Measurements from ENCODE around the gene ARFGEF3.
"Not testable (repeated sequence)": the region's sequence is repeated elsewhere in the genome, so short reads cannot be mapped to it uniquely, and the experiment has no call there.

The ARFGEF3 gene

DNA sequence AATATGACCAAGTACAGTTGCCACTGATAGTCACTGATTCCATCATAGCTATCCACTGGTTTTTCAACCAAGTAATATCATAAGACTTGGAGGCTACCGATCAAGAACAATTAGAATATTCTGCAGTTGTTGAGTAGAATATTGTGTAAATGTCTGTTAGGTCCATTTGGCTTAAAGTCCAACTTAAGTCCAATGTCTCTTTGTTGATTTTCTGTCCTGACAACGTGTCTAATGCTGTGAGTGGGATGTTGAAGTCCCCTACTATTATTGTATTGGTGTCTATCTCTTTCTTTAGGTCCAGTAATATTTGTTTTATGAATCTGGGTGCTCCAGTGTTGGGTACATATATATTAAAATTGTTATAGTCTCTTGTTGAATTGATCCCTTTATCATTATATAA, 13.9 kb downstream of the ARFGEF3 start:
- DNase-seq: no peak

DNA sequence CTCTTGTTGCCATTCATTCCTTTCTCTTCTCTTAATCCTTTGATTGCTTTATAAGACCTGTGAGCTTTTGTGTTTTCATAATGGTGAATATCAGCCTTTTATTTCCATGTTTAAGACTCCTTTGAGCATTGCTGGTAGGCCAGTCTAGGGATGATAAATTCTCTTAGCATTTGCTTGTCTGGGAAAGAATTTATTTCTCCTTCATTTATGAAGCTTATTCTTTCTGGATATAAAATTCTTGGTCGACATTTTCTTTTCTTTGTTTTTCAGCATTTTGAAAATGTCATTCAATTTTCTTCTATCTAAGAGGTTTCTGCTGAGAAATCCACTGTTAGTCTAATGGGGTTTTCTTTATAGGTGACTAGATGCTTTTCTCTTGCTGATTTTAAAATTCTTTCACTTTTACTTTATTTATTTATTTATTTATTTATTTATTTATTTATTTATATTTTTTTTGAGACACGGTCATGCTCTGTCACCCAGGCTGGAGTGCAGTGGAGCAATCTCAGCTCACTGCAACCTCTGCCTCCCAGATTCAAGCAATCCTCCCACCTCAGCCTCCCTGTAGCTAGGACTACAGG, 15.0 kb downstream of the ARFGEF3 start:
- DNase-seq: no peak

DNA sequence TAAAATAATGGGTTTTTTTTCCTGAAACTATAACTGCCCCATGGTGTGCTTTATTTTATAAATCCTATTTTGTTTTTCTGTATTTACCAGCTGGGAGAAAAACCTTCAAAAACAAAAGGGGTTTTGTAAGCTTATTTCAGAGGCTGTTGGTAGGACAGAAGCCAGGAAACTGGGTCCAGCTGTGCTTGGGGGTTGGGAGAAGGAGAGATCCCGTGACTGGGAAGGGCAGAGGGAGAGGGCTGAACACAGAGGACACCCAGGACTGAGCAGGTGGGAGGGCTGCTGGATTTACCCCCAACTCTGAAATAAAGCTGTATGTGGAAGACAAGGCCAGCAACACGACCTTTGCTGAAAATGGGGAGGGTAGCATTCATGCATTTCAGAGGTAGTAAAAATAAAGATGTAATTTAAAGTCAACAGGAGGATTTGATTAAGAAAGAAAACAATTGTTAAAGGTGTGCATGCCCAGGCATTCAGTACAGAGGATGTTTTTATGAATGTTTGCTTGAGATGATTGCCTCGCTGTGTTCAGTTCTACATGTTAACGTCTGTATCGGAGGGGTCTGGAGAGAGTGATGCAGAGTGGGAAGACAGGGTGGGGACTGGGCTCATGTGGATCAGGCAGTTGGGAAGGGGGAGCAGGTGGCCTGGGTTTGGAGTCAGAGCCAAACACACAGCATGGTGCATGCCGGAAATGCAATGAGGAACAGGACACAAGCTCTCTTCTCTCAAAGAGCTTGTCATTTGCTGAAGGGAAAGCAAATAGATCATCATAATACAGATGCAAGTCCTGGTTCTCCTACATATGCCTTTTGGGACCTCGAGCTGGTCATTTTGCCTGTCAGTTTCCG, 21.4 kb downstream of the ARFGEF3 start:
- no peak for DNase-seq

DNA sequence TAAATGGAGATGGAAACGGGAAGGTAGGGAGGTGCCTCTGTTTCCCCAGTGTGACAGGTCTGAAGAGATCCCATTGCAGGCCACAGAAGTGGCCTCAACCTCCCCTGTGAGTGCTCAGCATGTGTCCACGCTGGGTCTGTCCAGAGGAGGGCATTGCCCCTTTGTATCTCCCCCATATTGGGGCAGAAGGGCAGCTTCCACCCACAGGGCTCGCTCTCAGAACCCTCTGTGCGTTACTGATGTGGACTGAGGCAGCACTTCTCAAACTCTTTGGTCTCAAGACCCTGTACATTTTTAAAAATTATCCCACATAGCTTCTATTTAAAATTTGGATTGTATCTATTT, 22.0 kb downstream of the ARFGEF3 start:
- DNase-seq: no peak

DNA sequence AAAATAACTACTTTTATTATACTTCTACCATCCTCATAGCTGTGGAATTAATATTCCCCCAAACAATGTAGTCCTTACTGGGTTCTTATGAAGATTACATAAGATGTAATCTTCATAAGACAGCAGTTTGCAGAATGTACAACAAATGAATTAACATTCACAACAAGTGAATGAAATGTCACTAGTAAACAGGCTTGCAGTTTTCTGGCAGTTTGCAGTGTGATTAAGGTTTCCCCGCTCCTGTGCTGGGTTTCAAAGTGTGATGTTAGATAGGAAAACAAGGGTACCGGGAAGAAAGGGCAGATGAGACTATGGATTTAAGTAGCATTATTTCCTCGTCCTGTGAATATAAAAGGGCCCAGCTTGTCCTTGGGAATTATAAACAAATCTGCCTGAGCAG, 22.5 kb downstream of the ARFGEF3 start:
- no peak for DNase-seq

DNA sequence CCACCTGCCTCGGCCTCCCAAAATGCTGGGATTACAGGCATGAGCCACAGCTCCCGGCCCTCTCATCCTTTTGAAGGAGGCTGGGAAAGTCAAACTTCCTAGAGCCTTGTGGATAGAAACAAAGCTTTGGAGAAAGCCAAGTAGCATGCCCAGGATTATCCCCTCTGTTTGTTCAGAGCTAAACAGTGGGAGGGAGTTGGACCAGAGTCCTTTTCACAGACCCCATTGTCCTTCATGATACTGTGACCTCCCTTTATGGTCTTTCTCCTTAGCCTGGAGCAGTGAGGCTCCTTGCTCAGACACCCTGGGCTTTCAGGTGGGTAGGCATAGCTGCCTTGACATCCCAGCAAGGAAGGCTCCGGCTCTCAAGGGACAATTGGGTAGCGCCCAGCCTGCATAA, 25.4 kb downstream of the ARFGEF3 start:
- DNase-seq: no peak

DNA sequence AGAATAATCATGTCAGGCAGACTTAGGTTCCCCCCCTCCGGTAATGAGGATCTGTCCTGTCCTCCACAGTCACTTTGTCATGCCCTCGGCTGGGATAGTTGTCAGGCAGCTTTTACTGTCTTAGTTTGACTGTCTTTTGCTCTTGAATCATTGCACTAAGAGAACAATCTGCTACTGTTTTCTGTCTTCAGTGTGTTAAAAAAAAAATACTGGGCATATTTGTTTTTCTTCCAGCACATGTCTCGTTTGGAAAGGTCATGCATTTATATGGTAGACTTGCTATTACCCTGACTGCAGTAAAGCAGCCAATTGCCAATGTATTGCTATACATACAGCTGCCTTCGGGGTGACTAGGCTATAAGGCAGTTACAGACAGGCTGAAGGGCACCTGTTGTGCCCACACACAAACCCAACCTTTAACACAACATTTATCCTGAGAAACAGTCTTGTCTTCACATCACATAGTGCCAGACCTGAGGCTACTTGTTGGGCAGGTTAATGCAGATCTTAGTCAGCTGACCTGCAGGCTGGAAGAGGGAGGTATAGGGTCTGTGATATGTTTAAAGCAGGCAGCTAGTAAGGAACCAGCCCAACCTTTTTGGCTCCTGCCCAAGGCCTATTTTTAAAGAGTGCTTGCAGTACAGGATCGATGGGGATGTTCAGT, 26.7 kb downstream of the ARFGEF3 start:
- DNase-seq: no peak

DNA sequence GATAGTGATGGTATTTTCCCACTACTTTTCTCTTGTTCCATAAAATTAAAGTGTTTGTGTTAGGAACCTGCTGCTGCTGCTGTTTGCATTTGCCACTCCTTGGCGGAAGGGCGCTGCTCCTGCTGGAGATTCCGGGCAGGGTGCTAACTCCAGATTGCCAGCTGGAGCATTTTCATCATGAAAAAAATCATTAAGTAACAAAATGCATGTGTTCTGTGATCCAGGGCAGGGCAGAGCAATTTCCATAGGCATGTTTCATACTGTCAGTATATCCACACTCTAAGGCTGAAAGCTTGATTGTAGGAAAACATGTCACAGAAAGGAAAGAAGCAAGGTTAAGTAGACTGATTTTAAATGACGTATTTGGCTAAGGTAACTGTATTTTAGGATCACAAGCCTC, 32.5 kb downstream of the ARFGEF3 start:
- no peak for DNase-seq

DNA sequence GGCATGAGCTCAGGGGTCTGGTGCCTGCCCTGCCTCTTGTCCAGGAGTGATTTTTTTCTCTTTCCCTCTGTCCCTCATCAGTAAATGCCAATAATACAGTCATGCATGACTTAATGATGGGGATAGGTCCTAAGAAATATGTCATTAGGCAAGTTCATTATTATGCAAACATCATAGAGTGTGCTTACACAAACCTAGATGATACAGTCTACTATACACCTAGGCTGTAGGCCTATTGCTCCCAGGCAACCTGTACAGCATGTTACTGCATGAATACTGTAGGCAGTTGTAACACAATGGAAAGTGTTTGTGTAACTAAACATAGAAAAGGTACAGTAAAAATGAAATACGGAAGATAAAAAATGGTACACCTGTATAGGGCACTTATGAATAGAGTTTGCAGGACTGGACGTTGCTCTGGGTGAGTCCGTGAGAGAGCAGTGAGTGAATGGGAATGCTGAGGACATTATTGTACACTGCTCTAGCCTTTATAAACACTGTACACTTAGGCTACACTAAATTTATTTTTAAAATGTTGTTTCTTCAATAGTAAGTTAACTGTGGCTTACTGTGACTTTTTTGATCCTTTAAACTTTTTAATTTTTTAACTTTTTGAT, 34.5 kb downstream of the ARFGEF3 start:
- DNase-seq: no peak

DNA sequence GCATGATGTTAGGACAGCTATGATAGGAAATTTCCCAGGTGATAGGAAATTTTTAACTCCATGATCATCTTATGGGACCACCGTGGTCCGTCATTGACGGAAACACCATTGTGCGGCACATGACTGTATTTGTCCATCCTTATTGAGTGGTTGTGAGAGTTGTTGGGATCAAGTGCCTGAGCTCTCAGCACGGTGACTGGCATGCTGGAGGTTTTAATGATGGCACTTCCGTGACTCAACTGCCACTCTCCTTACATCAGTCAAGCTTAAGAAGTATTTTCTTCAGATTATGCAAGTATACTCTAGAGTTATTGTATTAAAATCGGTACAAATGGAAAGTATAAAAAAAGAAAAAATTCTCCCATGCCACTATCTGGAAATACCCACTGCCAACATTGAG, 35.8 kb downstream of the ARFGEF3 start:
- DNase-seq: no peak

DNA sequence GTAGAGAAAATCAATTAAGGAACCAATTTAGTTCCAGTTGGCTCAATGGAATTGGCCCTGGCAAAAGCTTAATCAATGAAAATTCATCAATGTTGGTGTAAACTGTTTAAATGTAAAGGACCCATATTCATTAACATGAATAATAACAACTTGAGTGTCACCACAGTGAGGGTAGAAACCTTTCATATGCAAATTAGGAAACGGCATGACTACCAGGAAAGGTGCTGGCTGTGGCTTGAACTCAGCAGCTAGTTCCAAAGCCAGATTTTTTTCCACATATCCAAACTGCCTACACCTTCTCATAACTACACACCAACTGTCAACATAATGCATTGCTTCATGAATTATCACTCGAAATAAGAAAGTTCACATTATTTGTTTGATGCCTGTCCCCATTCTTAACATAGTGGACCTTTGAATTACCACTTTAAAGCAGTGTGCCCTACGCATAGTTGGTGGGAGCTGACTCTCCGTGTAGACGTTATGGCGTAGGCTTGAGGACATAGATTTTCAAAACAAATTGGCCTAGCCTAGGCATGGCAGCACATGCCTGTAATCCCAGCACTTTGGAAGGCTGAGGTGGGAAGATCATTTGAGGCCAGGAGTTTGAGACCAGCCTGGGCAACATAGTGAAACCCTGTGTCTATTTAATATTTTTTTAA, 36.8 kb downstream of the ARFGEF3 start:
- DNase-seq: no peak

DNA sequence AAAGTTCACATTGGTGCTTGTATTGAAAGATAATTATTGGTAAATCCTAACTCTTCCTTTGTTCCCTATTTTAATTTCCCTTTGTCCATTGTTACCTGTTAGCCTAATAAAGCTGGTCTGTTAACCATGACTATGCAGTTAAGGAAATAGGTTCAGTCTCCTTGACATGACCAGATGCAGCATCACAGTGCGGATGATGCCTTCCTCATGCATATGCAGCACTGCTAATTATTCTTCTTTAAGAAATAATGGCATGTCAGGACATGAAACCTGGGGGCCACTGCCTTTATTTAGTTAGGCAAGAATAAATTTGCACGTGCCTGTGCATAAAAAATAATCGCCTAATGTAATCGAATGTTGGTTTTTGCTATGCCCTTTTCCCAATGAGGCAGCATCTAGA, 40.1 kb downstream of the ARFGEF3 start:
- no peak for DNase-seq

DNA sequence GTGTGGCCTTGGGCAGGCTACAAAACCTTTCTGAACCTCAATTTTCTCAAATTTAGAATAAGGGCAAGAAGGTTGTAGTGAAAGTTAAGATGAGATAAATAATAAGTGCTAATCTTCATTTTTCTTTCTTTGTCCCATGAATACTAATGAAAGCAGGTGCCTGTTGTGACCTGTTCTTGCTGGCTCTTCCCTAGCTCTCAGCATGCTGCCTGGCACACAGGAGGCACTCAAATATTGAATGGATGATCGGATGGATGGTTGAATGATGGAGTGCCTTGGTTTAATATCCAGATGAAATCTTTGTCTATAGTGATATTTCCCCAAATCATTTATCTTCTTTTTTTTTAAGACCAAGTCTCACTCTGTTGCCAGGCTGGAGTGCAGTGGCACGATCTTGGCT, 41.6 kb downstream of the ARFGEF3 start:
- no peak for DNase-seq

DNA sequence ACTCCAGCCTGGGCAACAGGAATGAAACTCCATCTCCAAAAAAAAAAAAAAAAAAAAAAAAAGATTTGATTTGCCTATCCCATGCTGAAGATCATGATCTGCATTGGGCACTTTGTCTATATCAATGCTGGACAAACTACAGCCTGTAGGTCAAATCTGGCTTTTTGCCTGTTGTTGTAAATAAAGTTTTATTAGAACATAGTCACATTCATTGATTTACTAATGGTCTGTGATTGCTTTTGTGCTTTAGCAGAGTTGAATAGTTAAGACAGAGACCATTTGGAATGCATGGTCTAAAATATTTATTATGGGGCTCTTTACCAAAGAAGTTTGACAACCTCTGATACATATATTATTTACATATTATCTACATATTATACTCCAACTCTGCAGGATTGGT, 42.6 kb downstream of the ARFGEF3 start:
- no peak for DNase-seq

DNA sequence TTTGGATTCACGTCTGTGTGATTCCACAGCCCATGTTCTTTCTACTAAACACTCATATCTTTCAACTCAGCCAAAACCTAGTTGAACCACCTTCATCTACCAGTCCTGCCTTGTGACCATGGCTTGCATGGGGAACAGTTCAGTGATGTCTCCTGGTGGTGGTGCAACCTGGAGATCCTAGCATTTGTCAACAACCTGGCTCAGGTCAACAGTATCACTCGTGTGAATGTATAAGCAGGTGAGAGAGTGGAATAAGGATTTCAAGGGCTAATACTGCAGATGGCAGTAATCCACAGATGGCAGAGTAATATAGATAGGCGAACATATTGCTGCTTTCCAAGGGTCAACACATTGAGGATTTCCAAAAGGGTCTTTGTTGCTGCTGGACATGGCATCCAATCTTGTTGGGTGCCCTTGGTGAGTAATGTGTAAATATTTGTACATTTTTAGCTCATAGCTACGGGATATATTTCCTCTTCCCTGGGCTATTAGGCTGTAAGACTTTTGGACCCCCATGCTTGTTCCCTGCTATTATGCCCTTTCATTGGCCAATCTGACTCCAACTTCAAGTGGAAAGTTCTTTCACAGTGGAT, 43.1 kb downstream of the ARFGEF3 start:
- DNase-seq: no peak

DNA sequence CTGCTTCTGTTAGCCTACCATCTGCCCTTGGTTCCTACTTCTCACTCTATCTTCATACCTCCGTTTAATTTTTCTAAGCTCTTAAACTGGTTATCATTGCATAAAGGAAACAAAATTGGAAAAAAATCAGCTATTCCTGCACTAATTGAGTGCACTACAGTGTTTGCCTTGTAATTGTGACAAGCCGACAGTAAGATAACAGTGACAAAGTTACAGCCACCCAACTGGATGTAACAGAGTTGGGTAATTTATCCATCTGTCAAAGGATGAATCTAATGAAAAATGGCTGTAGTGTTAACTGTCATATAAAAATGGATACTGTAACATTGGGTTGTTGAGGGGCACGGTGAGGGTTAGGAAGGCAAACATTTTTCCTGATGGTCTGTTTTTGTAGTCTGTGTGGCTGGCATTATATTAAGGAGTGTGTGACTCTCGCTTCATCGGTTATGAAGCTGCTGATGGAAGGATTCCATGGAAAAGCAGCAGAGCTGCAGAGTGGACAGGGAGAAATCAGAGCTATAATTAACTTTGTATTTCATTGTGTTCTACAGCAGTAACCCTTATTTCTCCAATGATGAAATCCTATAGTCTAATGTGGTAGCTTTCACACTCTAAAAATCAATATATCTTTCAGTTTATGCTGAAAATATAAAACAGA, 43.8 kb downstream of the ARFGEF3 start:
- no peak for DNase-seq

DNA sequence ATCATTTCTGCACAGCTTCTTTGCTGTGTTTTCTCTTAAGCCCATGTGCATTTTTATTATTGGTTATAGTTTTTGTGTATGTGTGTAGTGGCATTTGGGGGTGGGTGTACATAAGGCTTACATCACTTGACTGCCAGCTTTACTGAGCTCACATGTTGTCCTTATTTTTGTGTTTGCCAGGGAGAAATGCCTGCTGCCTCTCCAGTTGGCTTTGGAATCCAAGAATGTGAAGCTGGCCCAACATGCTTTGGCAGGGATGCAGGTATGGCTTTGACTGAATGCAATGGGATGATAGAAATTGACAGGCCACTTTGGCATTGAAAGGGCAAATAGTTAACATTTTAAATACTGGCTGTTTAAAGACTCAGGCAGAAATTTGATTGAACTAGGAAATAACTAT, 45.1 kb downstream of the ARFGEF3 start:
- DNase-seq: no peak

DNA sequence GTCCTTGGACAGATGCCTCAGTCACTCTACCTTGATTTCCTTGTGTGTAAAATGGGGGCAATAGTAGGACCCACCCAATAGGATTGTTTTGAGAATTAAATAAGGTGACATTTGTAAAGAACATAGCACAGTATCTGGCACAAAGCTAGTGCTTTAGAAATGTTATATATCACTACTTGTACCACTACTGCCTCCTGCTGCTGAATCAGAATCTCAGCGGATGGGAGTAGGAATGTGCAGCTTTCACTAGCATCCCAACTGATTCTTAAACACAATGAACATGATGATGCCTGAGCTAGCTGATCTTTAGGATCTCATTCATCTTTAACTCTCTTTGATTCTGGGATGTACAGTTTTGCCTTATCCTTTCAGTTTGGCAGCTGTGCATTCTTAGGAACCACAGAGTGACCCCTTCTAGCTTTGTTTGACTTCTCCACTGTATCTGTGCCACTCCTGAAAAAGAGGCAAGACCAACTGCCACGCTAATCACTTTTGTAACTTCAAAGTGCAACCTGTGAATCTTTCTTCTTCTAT, 49.4 kb downstream of the ARFGEF3 start:
- no peak for DNase-seq

DNA sequence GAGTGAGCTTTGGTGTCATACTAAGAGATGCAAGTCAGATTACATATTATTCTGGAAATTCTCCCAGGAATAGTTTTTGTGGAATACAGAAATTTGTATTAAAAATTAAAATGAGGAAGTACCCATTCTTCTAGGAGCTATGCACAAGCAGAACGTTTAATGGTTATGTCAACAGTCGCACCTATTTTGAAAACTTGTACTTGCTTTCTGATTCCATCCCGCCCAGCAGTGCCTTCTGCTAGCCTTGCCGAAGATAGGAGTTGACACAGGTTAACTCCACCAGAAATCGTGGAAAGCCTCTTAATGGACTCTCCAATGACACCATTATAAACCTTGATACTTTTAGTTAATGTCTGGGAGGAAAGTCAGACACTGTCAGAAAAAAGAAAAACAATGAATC, 49.9 kb downstream of the ARFGEF3 start:
- DNase-seq: no peak

DNA sequence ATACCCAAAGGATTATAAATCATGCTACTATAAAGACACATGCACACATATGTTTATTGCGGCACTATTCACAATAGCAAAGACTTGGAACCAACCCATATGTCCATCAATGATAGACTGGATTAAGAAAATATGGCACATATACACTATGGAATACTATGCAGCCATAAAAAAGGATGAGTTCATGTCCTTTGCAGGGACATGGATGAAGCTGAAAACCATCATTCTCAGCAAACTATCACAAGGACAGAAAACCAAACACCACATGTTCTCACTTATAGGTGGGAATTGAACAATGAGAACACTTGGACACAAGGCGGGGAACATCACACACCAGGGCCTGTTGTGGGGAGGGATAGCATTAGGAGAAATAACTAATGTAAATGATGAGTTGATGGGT, 50.8 kb downstream of the ARFGEF3 start:
- DNase-seq: not testable (repeated sequence)

DNA sequence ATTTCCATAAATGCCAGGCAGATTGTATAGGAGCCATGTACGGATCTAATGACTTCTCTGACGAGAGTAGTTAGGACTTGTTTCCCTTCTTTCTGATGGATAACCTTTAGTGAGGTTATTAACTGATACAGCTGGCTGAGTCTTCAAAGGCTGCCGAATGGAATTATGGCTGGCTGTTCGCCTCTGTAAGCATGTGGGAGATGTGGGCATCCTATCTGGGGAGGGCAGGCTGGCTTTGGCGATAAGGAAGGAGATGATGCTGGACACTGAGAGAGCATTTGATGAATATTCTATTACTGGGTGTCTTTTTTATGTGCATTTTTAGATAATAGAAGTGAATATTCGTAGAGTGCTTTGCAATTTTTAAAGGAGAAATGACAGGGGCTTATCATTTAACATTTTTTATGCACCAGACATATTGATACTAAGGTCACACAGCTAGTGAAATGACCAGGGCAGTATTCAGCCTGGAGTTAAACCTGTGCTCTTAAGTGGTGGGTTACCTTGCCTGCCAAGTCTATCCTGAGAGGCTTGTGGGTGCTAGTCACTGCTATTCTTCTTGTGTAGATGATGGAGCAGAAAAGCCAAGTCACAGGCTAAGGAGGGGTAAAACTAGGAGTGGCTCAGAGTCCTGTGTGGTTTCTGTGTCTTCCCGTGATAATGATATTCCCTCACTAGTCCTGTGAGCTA, 53.5 kb downstream of the ARFGEF3 start:
- no peak for DNase-seq

DNA sequence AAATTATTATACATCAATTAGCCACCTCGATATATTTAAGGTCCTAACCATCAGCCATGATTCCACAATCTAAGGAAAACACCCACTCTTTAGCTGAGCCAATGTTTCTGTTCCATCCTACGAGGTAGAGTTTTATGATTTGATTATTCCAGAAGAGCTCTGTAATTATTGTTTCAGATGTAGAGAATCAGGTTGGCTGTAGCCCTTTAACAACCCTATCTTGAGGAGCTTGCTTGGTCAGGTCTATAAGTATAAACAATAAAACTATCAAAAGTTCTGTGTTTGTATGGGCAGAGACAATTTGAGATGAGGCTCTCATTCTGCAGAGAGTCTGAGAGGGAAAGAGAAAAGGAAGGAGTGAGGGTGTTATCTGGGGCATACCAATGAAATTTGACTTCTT, 56.7 kb downstream of the ARFGEF3 start, which contains the start of gene PBOV1:
Gene PBOV1 (minus strand): TSS at position 43 of the 400 bp plus-strand sequence. CDS start 96 bp downstream, outside the sequence.
- DNase-seq: no peak

All from stimulated activated CD4-positive, alpha-beta T cell treated with anti-CD3 and anti-CD28 coated beads, Interleukin-4, amount 100 ng/mL, for 24 hours (primary cell).